ENCODE measurements around the gene LLGL2. TPM values are rescaled to one million over a fixed set of nuclear protein-coding genes. Genes with fewer than 3 reads are reported as not detected.

LLGL2 gene
- total and polyA plus RNA-seq, 2 experiments from 2014 or later, result 35.2 to 40.3 TPM

GRCh38 chr17:75614556-75615270 lies 89.2 kb downstream of the LLGL2 start:
- no peak for TF ChIP-seq CTCF (IDR thresholded peaks at IDR 0.05; ENCODE audit: low read depth, low read length)

GRCh38 chr17:75615301-75615700 lies 89.8 kb downstream of the LLGL2 start:
- H3K27me3 ChIP-seq, result no peaks in the 10 kb centered on the region
- DNase-seq (ENCODE audit: low read depth in 1 of 2, low spot score in 1 of 2), result no peak
- H3K4me3 ChIP-seq, result no peak overlapping the region
- H3K4me1 ChIP-seq (ENCODE audit: low read depth), result no peaks in the 10 kb centered on the region
- TF ChIP-seq CTCF (IDR thresholded peaks at IDR 0.05; ENCODE audit: low read depth, low read length), result no peak
- H3K9me3 ChIP-seq (ENCODE audit: low read depth), result no peaks in the 10 kb centered on the region
- H3K36me3 ChIP-seq, result no peaks in the 10 kb centered on the region
- no peak overlapping the region for H3K27ac ChIP-seq

More at GRCh38 chr17:75614556-75615270, 89.2 kb downstream of the LLGL2 start:
- Histone ChIP-seq H3K27ac (no peak overlapping the region), H3K9me3 (ENCODE audit: low read depth) (no peaks in the 10 kb centered on the region), H3K4me3 (no peak overlapping the region), H3K36me3 (no peaks in the 10 kb centered on the region), H3K4me1 (ENCODE audit: low read depth) (no peaks in the 10 kb centered on the region), H3K27me3 (no peaks in the 10 kb centered on the region)
- DNase-seq (ENCODE audit: low read depth in 1 of 2, low spot score in 1 of 2), result no peak

- DNase-seq (ENCODE audit: low read depth in 1 of 2, low spot score in 1 of 2), result no peak
- Histone ChIP-seq H3K27ac (no peak overlapping the region), H3K9me3 (ENCODE audit: low read depth) (no peaks in the 10 kb centered on the region), H3K36me3 (no peaks in the 10 kb centered on the region), H3K4me1 (ENCODE audit: low read depth) (no peaks in the 10 kb centered on the region), H3K27me3 (no peaks in the 10 kb centered on the region), H3K4me3 (no peak overlapping the region)
- no peak for TF ChIP-seq CTCF (IDR thresholded peaks at IDR 0.05; ENCODE audit: low read depth, low read length)
These were observed 91.1 kb downstream of the LLGL2 start for GRCh38 chr17:75616521-75617122.

- TF ChIP-seq CTCF (IDR thresholded peaks at IDR 0.05; ENCODE audit: low read depth, low read length), result no peak
- H3K9me3 ChIP-seq (ENCODE audit: low read depth), result no peaks in the 10 kb centered on the region
- H3K4me1 ChIP-seq (ENCODE audit: low read depth), result no peaks in the 10 kb centered on the region
- H3K27me3 ChIP-seq, result no peaks in the 10 kb centered on the region
- H3K27ac ChIP-seq, result no peak overlapping the region
- no peak for DNase-seq (ENCODE audit: low read depth in 1 of 2, low spot score in 1 of 2)
- no peaks in the 10 kb centered on the region for H3K36me3 ChIP-seq
- no peak overlapping the region for H3K4me3 ChIP-seq
These were observed 91.7 kb downstream of the LLGL2 start for GRCh38 chr17:75617218-75617617.

GRCh38 chr17:75617675-75618074 lies 92.2 kb downstream of the LLGL2 start:
- DNase-seq (ENCODE audit: low read depth in 1 of 2, low spot score in 1 of 2), result no peak
- Histone ChIP-seq H3K36me3 (no peaks in the 10 kb centered on the region), H3K9me3 (ENCODE audit: low read depth) (no peaks in the 10 kb centered on the region), H3K27me3 (no peaks in the 10 kb centered on the region), H3K4me1 (ENCODE audit: low read depth) (no peaks in the 10 kb centered on the region), H3K4me3 (no peak overlapping the region), H3K27ac (no peak overlapping the region)
- no peak for TF ChIP-seq CTCF (IDR thresholded peaks at IDR 0.05; ENCODE audit: low read depth, low read length)

Measured in cardiac muscle cell (in vitro differentiated cells and primary cell).